GM12801 (cell line): Measurements from ENCODE around the gene SLC15A2.

Source experiments
- CTCF ChIP-seq: IDR thresholded peaks from one replicate; pipeline ENCODE4 v1.5.1; 2011; ENCODE audit warnings: control low read depth; ENCODE audit not compliant: insufficient read length; ENCODE audit errors: extremely low read depth

The SLC15A2 gene

GRCh38 chr3:121894301-121894990 is at the start of gene SLC15A2:
TSS of gene SLC15A2 (plus strand) at chr3:121894401. CDS start at chr3:121894477, 76 bp downstream.
- TF ChIP-seq CTCF, result no peak

- no peak for TF ChIP-seq CTCF
Measured at GRCh38 chr3:121844892-121845291, 49.3 kb upstream of the SLC15A2 start.

GRCh38 chr3:121852256-121852655 is 41.9 kb upstream of the SLC15A2 start:
- TF ChIP-seq CTCF, result no peak

GRCh38 chr3:121855555-121855954 is 38.6 kb upstream of the SLC15A2 start:
- no peak for TF ChIP-seq CTCF

- no peak for TF ChIP-seq CTCF
Measured at GRCh38 chr3:121863801-121864200, 30.4 kb upstream of the SLC15A2 start.

GRCh38 chr3:121869736-121870135 is 24.5 kb upstream of the SLC15A2 start:
- no peak for TF ChIP-seq CTCF

GRCh38 chr3:121870717-121871116 is 23.5 kb upstream of the SLC15A2 start:
- TF ChIP-seq CTCF, result no peak

GRCh38 chr3:121871430-121871829 is 22.8 kb upstream of the SLC15A2 start:
- TF ChIP-seq CTCF, result no peak
